HEK293T (cell line): ENCODE measurements around the gene TRMT2A.

Experiments
- BHLHE40 ChIP-seq: fragments of 450-650 bp; IDR thresholded peaks from 2 replicates; pipeline ENCODE4 v1.6.1; 2016; ENCODE audit warnings: mild to moderate bottlenecking, moderate library complexity, borderline replicate concordance
- ELF4 ChIP-seq: fragments of 450-650 bp; IDR thresholded peaks from 2 replicates; pipeline ENCODE4 v1.6.1; 2017; ENCODE audit warnings: antibody characterized with exemption
- FOXK2 ChIP-seq: fragments of 450-650 bp; IDR thresholded peaks from 2 replicates; pipeline ENCODE4 v1.6.1; 2016; ENCODE audit warnings: mild to moderate bottlenecking
- FOXM1 ChIP-seq: fragments of 450-650 bp; IDR thresholded peaks from 2 replicates; pipeline ENCODE4 v1.6.1; 2017; ENCODE audit warnings: mild to moderate bottlenecking, borderline replicate concordance
- HDGF ChIP-seq: fragments of 450-650 bp; IDR thresholded peaks from 2 replicates; pipeline ENCODE4 v1.6.1; 2017; ENCODE audit warnings: antibody characterized with exemption, borderline replicate concordance
- LEF1 ChIP-seq: fragments of 450-650 bp; IDR thresholded peaks from 2 replicates; pipeline ENCODE4 v1.6.1; 2017; ENCODE audit warnings: mild to moderate bottlenecking, borderline replicate concordance
- SP1 ChIP-seq: fragments of 450-650 bp; IDR thresholded peaks from 2 replicates; pipeline ENCODE4 v1.6.1; 2017
- SUZ12 ChIP-seq: fragments of 450-650 bp; IDR thresholded peaks from 2 replicates; pipeline ENCODE4 v1.6.1; 2016; ENCODE audit warnings: mild to moderate bottlenecking
- TARDBP ChIP-seq: fragments of 450-650 bp; IDR thresholded peaks from 2 replicates; pipeline ENCODE4 v1.6.1; 2016

GRCh38 chr22:20131597-20131858 is 14.5 kb upstream of the TRMT2A start, which contains the start of gene ZDHHC8:
- no peak for TF ChIP-seq BHLHE40
- TF ChIP-seq LEF1, result no peak
- no peak for TF ChIP-seq TARDBP
- no peak for TF ChIP-seq FOXK2
- TF ChIP-seq HDGF, result no peak
- TF ChIP-seq FOXM1, result no peak
- TF ChIP-seq ELF4, result no peak
- no peak for TF ChIP-seq SP1
- no peak for TF ChIP-seq SUZ12
